Middle frontal gyrus (tissue), 1 donor: ENCODE results near the gene HEPHL1.
"Not testable (repeated sequence)": the region's sequence is repeated elsewhere in the genome, so short reads cannot be mapped to it uniquely, and the experiment has no call there.

Experiments
- DNase-seq: peaks from one replicate; pipeline ENCODE4 v3.0.0-alpha.2; 2015; ENCODE audit warnings: low spot score; ENCODE audit errors: extremely low spot score

The HEPHL1 gene

GRCh38 chr11:94088906-94089305, 67.8 kb downstream of the HEPHL1 start:
- DNase-seq = no peak

- DNase-seq = no peak
These were observed 68.2 kb downstream of the HEPHL1 start for GRCh38 chr11:94089341-94089740.

GRCh38 chr11:94090401-94090800, 69.2 kb downstream of the HEPHL1 start:
- DNase-seq = no peak

- DNase-seq = no peak
These were observed 69.9 kb downstream of the HEPHL1 start for GRCh38 chr11:94091091-94091490.

GRCh38 chr11:94100253-94100652, 79.1 kb downstream of the HEPHL1 start:
- DNase-seq = no peak

- no peak for DNase-seq
These were observed 82.3 kb downstream of the HEPHL1 start for GRCh38 chr11:94103471-94103870.

- DNase-seq = no peak
These were observed 83.6 kb downstream of the HEPHL1 start for GRCh38 chr11:94104734-94105133.

- no peak for DNase-seq
These were observed 85.6 kb downstream of the HEPHL1 start for GRCh38 chr11:94106716-94107115.

GRCh38 chr11:94107363-94107762, 86.2 kb downstream of the HEPHL1 start:
- no peak for DNase-seq

- DNase-seq = no peak
These were observed 90.1 kb downstream of the HEPHL1 start for GRCh38 chr11:94111241-94111640.

GRCh38 chr11:94111660-94112059, 90.5 kb downstream of the HEPHL1 start:
- DNase-seq = no peak

GRCh38 chr11:94112206-94112953, 91.2 kb downstream of the HEPHL1 start:
- no peak for DNase-seq

GRCh38 chr11:94117197-94117574, 96.0 kb downstream of the HEPHL1 start:
- DNase-seq = no peak

- no peak for DNase-seq
These were observed 96.7 kb downstream of the HEPHL1 start for GRCh38 chr11:94117871-94118270.

- DNase-seq = not testable (repeated sequence)
These were observed 98.5 kb downstream of the HEPHL1 start for GRCh38 chr11:94119676-94120075.

- DNase-seq = not testable (repeated sequence)
These were observed 99.4 kb downstream of the HEPHL1 start for GRCh38 chr11:94120516-94120915.

- no peak for DNase-seq
These were observed 99.8 kb downstream of the HEPHL1 start for GRCh38 chr11:94120946-94121345.

- no peak for DNase-seq
These were observed 104.4 kb downstream of the HEPHL1 start for GRCh38 chr11:94125407-94126115.

GRCh38 chr11:94127638-94128037, 106.5 kb downstream of the HEPHL1 start:
- no peak for DNase-seq

GRCh38 chr11:94128291-94128745, 107.2 kb downstream of the HEPHL1 start:
- DNase-seq = no peak

GRCh38 chr11:94128746-94129511, 107.8 kb downstream of the HEPHL1 start, which contains the start of gene PANX1:
PANX1 (plus strand) TSS chr11:94128841; CDS start chr11:94129313, 472 bp downstream.
- peak; percentile 62 for DNase-seq
